ENCODE results near the gene NCK2.

NCK2 gene

GRCh38 chr2:105836341-105836740, 91.6 kb downstream of the NCK2 start:
- TF ChIP-seq PAX5 (IDR thresholded peaks at IDR 0.05; ENCODE audit: insufficient read depth, low read length, severe bottlenecking), result no peak
- TF ChIP-seq TAF1 (IDR thresholded peaks at IDR 0.05; ENCODE audit: low read depth, low read length), result no peak
- no peak for TF ChIP-seq POLR2AphosphoS5 (IDR thresholded peaks at IDR 0.05; ENCODE audit: low read depth, low read length)
- TF ChIP-seq POU2F2 (IDR thresholded peaks at IDR 0.05; ENCODE audit: low read depth, low read length), result no peak
- TF ChIP-seq POLR2A (IDR thresholded peaks at IDR 0.05; ENCODE audit: low read depth, low read length), result no peak
- DNase-seq (ENCODE audit: insufficient read length, low spot score) (no peak), FAIRE-seq (no peak)

DNA sequence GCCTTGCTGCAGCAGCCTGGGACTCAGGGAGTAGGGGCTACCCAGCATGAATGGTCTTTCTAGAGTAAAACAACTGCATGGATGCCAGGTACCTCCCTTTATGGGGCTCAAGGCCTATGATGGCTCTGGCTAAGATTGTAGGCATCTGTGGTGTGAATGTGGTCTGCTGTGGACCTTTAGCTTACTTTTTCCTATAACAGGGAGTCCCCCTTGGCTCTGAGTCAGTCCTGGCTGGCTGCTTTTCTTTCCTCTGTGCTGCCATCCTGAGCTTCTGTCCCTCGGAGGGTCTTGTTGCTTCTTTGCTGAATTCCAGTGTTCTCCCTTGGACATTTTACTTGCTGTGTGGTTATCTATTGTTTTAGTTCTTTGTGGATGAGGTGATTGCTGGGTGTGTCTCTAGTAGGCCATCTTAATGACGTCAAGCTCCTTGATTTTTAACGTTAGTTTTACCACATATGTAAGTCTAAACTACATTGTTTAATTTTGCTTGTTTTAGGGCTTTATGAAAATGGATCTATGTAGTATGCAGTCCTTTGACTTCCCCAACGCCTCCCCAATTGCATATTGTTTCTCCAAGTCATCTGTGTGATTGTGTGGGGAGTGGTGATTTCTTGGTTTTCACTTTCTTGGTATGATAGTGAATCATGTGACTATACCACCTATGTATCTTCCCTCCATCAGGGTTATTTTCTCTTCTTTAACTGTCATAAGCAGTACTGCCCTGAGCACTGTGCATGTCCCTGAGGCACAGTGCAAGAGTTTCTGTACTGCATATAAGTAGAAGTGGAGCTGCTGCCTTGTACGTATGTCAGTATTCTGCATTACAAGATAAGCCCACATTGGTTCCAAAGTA, 92.4 kb downstream of the NCK2 start:
- TF ChIP-seq PAX5 (IDR thresholded peaks at IDR 0.05; ENCODE audit: insufficient read depth, low read length, severe bottlenecking) (no peak), POLR2AphosphoS5 (IDR thresholded peaks at IDR 0.05; ENCODE audit: low read depth, low read length) (no peak), POLR2A (IDR thresholded peaks at IDR 0.05; ENCODE audit: low read depth, low read length) (no peak), SPI1 (IDR thresholded peaks at IDR 0.05; ENCODE audit: low read depth, low read length) (no peak), TAF1 (IDR thresholded peaks at IDR 0.05; ENCODE audit: low read depth, low read length) (no peak), POU2F2 (IDR thresholded peaks at IDR 0.05; ENCODE audit: low read depth, low read length) (no peak)
- FAIRE-seq, result peak; percentile 45
- DNase-seq (ENCODE audit: insufficient read length, low spot score), result no peak

- DNase-seq (ENCODE audit: insufficient read length, low spot score) (no peak), FAIRE-seq (no peak)
- TF ChIP-seq SPI1 (IDR thresholded peaks at IDR 0.05; ENCODE audit: low read depth, low read length), result no peak
- no peak for TF ChIP-seq PAX5 (IDR thresholded peaks at IDR 0.05; ENCODE audit: insufficient read depth, low read length, severe bottlenecking)
- no peak for TF ChIP-seq POU2F2 (IDR thresholded peaks at IDR 0.05; ENCODE audit: low read depth, low read length)
- no peak for TF ChIP-seq TAF1 (IDR thresholded peaks at IDR 0.05; ENCODE audit: low read depth, low read length)
These were observed 95.1 kb downstream of the NCK2 start for GRCh38 chr2:105839793-105840192.

- FAIRE-seq (no peak), DNase-seq (ENCODE audit: insufficient read length, low spot score) (no peak)
These were observed 96.2 kb downstream of the NCK2 start for GRCh38 chr2:105840933-105841332.

DNA sequence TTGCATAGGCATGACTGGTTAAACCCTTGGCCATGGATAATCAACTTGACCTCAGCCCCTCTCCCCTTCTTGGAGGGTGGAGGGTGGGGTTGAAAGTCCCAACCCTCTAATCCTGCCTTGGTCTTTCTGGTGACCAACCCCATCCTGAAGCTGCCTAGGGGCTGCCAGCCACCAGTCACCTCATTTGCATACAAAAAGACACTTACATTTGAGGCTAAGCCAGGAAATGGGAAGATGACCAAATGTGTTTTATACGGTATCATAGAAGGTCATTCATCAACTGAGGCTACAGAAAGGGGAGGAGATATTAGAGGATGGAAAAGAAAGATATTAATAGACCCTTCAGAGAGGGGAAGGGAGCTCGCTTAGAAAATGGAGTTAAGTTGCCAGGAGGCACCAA, 96.8 kb downstream of the NCK2 start:
- no peak for TF ChIP-seq TAF1 (IDR thresholded peaks at IDR 0.05; ENCODE audit: low read depth, low read length)
- TF ChIP-seq POU2F2 (IDR thresholded peaks at IDR 0.05; ENCODE audit: low read depth, low read length), result peak; percentile 65; the same call in 1 of the 2 replicates
- no peak for DNase-seq (ENCODE audit: insufficient read length, low spot score)
- no peak for FAIRE-seq

More at GRCh38 chr2:105840933-105841332, 96.2 kb downstream of the NCK2 start:
- TF ChIP-seq POLR2AphosphoS5 (IDR thresholded peaks at IDR 0.05; ENCODE audit: low read depth, low read length) (no peak), PAX5 (IDR thresholded peaks at IDR 0.05; ENCODE audit: insufficient read depth, low read length, severe bottlenecking) (no peak), TAF1 (IDR thresholded peaks at IDR 0.05; ENCODE audit: low read depth, low read length) (no peak), SPI1 (IDR thresholded peaks at IDR 0.05; ENCODE audit: low read depth, low read length) (no peak), POLR2A (IDR thresholded peaks at IDR 0.05; ENCODE audit: low read depth, low read length) (no peak), POU2F2 (IDR thresholded peaks at IDR 0.05; ENCODE audit: low read depth, low read length) (no peak)

DNA sequence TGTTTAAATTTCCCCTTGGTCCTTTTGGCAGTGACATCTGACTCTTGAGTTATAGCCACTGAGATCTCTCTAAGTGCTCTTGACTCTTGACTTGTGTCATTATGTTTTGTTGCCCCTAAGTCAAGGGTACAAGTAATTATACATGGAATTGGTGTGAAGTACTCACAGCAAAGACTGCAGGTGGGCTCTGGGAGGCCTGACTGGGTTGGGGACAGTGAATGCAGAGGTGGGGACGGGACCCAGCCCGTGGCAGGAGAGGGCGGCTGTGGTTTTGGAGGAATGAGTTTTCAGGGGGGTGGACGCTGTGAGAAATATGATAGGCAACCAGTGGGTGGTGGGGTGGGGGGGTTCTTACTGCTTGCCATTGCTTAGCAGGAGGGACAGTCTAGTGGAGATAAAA, 97.8 kb downstream of the NCK2 start:
- TF ChIP-seq SPI1 (IDR thresholded peaks at IDR 0.05; ENCODE audit: low read depth, low read length) (no peak), TAF1 (IDR thresholded peaks at IDR 0.05; ENCODE audit: low read depth, low read length) (no peak), POU2F2 (IDR thresholded peaks at IDR 0.05; ENCODE audit: low read depth, low read length) (no peak), PAX5 (IDR thresholded peaks at IDR 0.05; ENCODE audit: insufficient read depth, low read length, severe bottlenecking) (no peak), POLR2A (IDR thresholded peaks at IDR 0.05; ENCODE audit: low read depth, low read length) (no peak), POLR2AphosphoS5 (IDR thresholded peaks at IDR 0.05; ENCODE audit: low read depth, low read length) (no peak)
- no peak for FAIRE-seq
- no peak for DNase-seq (ENCODE audit: insufficient read length, low spot score)

DNA sequence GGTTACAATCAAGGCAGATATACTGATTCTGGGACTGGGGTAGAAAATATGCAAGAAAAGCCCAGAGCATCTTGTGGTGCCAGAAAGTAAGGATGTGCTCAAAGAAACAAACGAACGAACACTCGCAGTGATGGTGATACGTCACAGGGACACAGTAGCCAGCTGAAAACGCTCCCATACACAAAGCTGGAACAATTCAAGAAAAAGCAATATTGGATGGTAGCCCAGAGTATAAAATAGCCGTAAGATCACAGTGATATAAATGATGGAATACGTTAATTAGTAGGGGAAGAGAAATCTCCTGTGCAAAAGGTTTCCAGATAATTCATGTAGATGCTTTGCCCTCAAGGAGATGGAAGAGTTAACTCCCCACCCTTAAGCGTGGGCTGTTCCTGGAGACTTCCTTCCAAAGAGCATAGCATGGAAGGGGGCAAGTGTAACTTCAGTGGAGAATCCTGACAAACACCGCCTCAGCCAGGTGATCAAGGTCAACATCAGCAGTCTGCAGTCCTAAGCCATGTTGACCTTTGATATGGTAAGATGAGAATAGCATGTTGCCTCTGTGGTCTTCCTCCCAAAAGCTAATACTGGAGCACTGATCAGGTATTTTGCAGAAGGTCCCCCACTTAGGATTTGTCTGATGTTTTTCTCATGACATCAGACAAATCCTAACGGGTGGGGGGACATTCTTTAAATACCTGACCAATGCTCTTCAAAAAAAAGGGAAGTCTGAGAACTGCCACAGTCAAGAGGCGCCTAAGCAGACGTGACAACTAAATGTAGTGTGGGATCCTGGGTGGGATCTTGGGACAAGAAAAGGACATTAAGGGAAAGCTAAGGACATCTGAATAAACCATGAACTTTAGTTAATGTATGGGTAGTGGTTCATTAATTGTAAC, 99.0 kb downstream of the NCK2 start:
- peak; percentile 56 for FAIRE-seq
- no peak for DNase-seq (ENCODE audit: insufficient read length, low spot score)
- TF ChIP-seq SPI1 (IDR thresholded peaks at IDR 0.05; ENCODE audit: low read depth, low read length) (peak; percentile 36), POLR2AphosphoS5 (IDR thresholded peaks at IDR 0.05; ENCODE audit: low read depth, low read length) (no peak)

GRCh38 chr2:105845976-105846375, 101.3 kb downstream of the NCK2 start:
- DNase-seq (ENCODE audit: insufficient read length, low spot score) (no peak), FAIRE-seq (no peak)
- no peak for TF ChIP-seq POLR2A (IDR thresholded peaks at IDR 0.05; ENCODE audit: low read depth, low read length)
- no peak for TF ChIP-seq POU2F2 (IDR thresholded peaks at IDR 0.05; ENCODE audit: low read depth, low read length)
- no peak for TF ChIP-seq POLR2AphosphoS5 (IDR thresholded peaks at IDR 0.05; ENCODE audit: low read depth, low read length)
- no peak for TF ChIP-seq TAF1 (IDR thresholded peaks at IDR 0.05; ENCODE audit: low read depth, low read length)
- no peak for TF ChIP-seq SPI1 (IDR thresholded peaks at IDR 0.05; ENCODE audit: low read depth, low read length)
- no peak for TF ChIP-seq PAX5 (IDR thresholded peaks at IDR 0.05; ENCODE audit: insufficient read depth, low read length, severe bottlenecking)

GRCh38 chr2:105847056-105847455, 102.3 kb downstream of the NCK2 start:
- no peak for FAIRE-seq
- DNase-seq (ENCODE audit: insufficient read length, low spot score), result no peak
- TF ChIP-seq TAF1 (IDR thresholded peaks at IDR 0.05; ENCODE audit: low read depth, low read length) (no peak), POU2F2 (IDR thresholded peaks at IDR 0.05; ENCODE audit: low read depth, low read length) (no peak), PAX5 (IDR thresholded peaks at IDR 0.05; ENCODE audit: insufficient read depth, low read length, severe bottlenecking) (no peak), POLR2A (IDR thresholded peaks at IDR 0.05; ENCODE audit: low read depth, low read length) (no peak), POLR2AphosphoS5 (IDR thresholded peaks at IDR 0.05; ENCODE audit: low read depth, low read length) (no peak), SPI1 (IDR thresholded peaks at IDR 0.05; ENCODE audit: low read depth, low read length) (no peak)

Measured in GM12891 (cell line).